ENCODE data around the gene TAOK2.
A peak's percentile ranks its signal among the peaks of the same experiment; 100 is the strongest.

TAOK2 gene

DNA sequence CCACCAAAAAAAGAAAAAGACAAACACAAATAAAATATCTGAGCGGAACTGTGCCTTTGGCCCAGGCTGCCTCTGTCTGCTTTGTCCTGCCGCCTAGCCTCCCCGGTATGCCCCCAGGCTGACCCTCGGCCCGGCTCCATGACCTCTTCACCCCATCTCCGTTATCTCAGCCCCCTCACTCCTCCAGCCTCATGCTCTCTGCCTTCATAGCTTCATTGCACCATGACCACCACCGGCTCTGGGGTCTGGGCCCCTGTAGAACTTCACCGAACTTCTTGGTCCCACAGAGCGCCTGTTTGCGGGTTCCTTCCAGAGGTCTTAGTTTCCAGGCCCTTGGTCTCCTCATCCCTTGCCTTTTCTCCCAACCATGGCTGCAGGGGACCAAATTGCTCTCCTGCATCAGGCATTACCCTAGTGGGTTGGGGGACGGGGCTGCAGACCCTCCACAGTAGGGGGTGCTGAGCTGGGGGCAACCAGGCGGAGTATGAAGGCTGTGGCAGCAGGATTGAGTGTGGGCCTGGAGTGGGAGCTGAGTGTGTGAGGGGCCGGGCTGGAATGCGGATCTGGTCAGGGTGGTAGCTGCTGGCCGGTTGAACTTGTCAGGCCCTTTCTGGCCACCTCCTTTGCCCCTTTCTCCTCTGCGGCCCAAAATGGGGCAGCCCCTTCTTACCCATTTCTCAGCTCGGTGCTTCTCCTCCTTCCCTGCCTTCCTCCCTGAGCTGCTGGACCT, 14.8 kb downstream of the TAOK2 start:
- no peak for DNase-seq

- no peak for DNase-seq
Measured at GRCh38 chr16:29989111-29989858, 15.6 kb downstream of the TAOK2 start.

DNA sequence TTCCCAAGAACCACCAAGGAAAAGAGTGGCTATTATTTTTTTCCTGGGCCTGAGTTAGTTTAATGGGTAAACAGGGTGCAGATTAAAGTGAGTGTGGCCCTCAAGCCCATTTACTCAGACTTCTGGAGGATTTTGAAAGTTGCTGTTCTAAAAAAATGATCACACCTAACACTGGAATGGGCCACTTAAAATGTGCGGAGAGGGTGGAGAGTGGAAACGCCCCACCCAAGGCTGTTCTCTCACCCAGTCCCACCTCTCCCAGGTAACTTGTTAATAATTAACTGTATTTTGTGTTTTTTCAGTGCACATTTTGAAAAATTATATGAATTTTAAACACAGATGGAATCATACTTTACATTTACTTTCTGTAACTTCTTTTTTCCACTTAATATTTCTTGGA, 16.4 kb downstream of the TAOK2 start:
- DNase-seq: no peak

DNA sequence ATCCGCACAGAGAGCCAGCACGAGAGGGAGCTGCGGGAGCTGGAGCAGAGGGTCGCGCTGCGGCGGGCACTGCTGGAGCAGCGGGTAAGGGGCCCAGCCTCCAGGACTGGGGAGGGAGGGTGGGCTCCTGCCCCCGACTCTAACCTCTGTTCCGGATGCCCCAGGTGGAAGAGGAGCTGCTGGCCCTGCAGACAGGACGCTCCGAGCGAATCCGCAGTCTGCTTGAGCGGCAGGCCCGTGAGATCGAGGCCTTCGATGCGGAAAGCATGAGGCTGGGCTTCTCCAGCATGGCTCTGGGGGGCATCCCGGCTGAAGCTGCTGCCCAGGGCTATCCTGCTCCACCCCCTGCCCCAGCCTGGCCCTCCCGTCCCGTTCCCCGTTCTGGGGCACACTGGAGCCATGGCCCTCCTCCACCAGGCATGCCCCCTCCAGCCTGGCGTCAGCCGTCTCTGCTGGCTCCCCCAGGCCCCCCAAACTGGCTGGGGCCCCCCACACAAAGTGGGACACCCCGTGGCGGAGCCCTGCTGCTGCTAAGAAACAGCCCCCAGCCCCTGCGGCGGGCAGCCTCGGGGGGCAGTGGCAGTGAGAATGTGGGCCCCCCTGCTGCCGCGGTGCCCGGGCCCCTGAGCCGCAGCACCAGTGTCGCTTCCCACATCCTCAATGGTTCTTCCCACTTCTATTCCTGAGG, 17.4 kb downstream of the TAOK2 start:
- DNase-seq: no peak

- no peak for DNase-seq
Measured at GRCh38 chr16:29991571-29991904, 17.9 kb downstream of the TAOK2 start.

- no peak for DNase-seq
Measured at GRCh38 chr16:29992344-29992967, 18.8 kb downstream of the TAOK2 start.

GRCh38 chr16:29993191-29993902, 19.7 kb downstream of the TAOK2 start:
- DNase-seq: no peak

DNA sequence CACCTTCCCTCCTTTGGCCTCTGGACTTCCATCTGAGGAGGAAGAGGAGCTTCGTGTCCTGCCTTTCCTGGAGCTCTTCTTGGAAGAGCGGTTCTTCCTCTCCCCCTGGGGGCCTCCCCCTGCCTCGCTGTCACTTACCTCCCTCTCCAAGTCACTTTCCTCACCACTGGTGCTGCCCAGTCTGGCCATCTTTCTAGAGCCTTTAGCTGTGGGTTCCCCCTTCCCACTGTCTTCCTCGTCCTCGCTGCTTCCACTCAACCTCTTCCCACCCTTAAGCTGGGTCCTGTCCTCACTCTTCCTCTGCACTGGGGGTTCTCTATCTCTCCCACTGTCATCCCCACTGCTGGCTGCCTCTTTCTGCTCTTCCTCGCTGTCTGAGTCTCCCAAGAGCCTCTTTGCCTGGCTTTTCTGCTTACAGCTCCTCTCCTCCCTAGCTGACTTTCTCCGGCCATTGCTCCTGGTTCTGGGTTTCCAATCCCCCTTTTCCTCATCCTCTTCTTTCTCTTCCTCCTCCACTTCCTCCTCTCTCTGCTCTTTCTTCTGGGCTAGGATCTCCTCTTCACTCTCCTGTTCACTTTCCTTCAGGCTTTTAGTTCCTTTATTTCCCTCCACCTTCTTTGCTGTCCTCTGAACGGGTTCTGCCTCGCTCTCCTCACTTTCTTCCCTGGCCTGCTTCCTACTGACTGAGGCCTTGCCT, 20.4 kb downstream of the TAOK2 start:
- no peak for DNase-seq

GRCh38 chr16:29994600-29995323, 21.1 kb downstream of the TAOK2 start:
- peak; percentile 83 for DNase-seq

GRCh38 chr16:29995324-29995910, 21.7 kb downstream of the TAOK2 start, which contains the start of gene HIRIP3:
Gene HIRIP3 (minus strand): TSS chr16:29995617. CDS start chr16:29995605, 12 bp downstream.
- peak; percentile 93 for DNase-seq

DNA sequence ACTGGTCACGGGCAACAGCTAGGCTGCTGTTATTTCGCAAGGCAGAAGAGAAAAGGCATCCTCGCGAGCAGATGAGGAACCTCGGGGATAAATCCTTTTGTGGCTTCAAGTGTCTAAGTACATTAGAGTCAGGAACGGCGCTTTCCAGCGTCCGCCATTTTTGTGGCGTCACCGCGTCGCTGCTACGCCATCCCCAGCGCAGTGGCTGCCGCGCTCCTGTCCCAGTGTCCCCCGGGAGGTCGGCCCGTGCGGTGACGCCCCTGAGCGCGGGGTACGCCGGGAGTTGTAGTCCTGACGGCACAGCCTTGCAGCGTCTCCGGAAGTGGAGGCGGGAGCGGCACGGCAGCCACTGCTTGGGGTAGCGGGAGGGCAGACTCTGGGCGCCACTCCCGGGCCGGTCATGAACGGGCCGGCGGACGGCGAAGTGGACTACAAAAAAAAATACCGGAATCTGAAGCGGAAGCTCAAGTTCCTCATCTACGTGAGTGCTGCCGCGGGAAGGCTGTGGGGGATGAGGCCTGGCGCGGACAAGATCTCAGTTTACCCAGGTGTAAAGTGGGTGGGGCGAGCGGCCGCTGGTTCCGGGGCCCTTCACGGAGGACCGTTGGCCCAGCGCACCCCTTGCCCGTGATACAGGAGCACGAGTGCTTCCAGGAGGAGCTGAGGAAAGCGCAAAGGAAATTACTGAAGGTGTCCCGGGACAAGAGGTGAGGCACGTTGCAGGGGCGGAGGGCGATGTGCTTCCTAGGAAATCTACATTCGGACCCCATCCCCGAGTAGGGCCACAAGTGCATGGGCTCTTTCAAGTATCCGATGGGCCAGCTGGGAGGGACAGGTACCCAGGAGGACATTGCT, 22.5 kb downstream of the TAOK2 start, which contains the start of gene INO80E:
Gene INO80E, plus strand, starts transcription at position 331 of the 855 bp plus-strand sequence. Its CDS starts 70 bp downstream, at position 401.
- DNase-seq: peak; percentile 100

DNA sequence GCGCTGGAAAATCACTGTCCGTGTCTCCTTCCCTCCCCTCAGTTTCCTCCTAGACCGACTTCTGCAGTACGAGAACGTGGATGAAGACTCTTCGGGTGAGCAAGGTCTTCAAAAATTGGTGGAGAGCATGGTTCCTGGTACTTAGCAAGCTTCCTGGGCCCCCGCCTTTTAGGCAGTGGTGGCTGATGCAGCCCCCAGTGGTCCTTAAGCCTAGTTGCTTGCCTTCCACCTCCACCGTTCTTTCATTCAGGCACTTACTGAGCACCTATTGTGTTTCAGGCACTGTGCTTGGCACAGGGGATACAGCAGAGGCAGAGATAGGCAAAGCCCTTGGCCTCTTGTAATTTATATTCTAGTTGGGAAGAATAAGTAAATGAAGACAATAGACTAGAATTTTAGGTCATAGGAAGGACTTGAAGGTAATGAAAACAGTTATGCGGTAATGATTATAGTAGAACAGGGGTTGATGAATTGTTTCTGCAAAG, 23.1 kb downstream of the TAOK2 start:
- DNase-seq: peak; percentile 14

DNA sequence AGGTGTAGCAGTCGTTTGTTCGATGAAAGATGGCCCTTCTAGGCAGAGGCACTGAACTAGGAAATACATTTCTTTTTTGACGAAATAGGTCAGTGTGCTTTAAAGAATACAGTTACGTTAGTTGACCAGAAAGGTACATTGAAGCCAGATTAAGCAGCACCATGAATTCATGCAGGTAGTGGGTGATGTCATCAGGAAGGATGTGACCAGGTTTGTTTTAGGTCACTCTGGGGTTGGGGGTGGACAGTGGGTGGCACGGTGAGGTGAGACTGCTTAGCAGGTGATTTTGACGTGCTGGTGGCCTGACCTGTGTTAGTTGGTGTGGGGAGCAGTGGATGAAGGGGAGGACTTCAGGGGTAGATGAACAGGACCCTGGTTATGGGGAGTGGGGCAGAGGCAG, 25.9 kb downstream of the TAOK2 start:
- no peak for DNase-seq

DNA sequence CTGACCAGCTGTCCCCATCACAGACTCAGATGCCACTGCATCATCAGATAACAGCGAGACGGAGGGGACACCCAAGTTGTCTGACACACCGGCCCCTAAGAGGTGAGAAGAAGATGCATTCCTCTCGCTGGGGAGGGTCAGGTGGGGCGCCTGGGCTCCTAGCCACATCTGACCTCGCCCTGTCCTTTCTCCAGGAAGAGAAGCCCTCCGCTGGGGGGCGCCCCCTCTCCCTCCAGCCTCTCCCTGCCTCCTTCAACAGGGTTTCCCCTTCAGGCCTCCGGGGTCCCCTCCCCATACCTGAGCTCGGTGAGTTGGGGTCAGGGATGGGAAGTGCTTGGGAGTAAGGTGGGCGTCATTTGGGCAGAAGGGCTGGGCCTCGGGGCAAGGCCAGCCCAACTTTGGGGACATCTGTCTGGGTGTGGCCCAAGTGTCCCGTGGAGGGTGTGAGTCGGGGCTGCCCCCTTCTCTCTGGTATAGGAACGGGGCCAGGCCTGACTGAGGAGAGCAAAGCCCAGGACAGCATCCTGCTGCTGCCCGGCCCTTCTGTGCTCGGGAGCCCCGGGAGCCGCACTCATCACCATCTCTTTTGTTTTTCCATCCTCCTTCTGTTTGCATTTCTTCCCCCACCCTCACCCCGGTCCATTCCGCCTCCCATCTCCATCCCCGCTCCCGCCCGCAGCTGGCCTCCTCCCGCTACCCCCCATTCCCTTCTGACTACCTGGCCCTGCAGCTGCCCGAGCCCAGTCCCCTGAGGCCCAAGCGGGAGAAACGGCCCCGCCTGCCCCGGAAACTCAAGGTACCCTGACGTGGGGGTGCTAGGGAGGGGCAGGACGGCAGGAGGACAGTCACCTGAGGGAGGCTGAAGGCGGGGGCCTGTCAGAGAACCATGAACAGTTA, 27.3 kb downstream of the TAOK2 start:
- no peak for DNase-seq

DNA sequence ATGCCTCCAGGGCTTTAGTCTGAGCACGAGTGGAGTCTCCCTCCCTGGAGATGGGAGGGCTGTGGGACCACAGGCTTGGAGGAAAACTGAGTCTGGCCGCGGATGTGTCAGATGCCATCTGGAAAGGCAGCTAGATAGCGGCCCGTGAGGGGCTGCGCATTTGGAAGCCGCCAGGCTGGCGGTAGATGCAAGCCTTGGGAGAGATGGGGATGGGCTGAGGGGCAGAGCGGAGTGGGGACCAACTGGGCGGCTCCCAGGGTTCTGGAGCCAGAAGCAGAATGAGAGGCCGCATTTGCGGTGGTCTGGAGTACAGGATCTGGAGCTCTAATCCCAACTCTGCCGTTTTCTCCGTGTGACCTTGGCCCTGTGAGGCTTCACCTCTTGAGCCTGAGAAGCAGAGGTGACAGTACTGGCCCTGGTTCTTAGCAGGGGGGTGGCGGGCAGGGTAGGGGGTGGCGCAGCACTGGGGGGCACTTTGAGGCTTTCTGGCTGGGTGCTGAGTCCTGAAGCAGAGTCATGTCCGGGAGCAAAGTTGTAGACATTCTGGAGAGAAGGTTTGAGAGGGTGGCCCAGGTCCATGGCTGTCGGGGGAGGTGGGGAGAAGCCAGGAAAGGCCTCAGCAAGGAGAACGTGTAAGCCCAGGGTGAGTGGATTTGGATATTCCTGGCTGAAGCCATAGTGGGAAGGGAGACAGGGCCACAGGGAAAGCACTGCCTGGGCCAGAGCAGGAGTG, 29.1 kb downstream of the TAOK2 start:
- DNase-seq: no peak

DNA sequence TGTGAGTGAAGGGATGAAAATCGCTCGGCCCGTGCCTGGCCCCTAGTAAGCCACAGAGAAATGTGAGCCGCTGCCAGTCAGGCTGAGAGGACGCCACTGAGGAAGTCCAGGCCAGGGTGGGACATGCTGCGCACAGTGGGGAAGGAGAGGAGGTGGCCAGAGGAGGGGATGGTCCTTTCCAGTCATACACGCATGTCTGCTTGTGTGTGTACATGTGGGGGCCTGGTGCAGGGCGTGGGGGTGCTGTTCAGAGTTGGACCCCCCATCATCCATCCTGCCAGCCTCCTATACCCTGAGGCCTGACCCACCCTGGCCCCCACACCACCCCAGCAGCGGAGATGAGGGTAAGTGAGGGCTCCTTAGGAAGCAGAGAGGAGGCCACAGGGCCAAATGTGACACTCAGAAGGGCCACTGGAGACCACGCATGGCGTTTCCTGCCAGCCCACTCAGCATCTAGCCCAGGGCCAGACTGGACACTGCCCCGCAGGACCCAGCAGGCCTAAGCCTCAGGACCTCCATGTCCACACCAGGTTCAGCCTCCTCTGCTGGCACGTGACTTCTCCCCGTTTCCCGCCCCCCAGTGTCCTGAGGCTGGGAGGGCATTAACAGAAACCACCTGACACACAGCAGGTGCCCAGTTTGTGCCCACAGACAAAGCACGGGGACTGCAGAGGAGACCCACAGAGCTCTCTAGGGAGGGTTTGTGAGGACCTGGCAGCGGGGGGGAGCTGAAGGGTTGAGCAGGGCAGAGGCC, 30.2 kb downstream of the TAOK2 start:
- no peak for DNase-seq

DNA sequence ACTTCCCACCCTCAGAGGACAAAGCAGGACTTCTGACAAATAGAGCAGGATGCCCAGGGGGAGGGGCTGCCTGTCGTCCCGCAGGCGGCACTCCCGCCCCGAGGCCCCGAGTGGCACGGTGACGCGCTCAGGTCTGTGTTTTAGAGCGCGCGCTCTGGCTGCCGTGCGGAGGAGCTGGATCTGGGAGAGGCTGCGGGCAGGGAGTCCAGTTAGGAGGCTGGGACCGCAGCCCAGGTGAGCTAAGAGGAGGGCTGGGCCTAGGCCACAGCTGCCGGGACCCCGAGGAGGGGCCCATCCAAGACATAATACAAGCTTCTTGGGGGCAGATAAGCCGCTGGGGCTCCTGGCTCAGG, 30.7 kb downstream of the TAOK2 start:
- DNase-seq: no peak
